ENCODE results near the gene CD300LG. TPM values are rescaled to one million over a fixed set of nuclear protein-coding genes. Genes with fewer than 3 reads are reported as not detected.

The CD300LG gene
- total and polyA plus RNA-seq, 2 experiments from 2014 or later: not detected

- H3K27me3 ChIP-seq: no peaks in the 10 kb centered on the region
- no peak overlapping the region for H3K4me2 ChIP-seq
- no peaks in the 10 kb centered on the region for H4K20me1 ChIP-seq (ENCODE audit: insufficient read depth, poor library complexity, severe bottlenecking)
- 81% methylated on average over 3 of the region's 3 CpGs for WGBS (ENCODE audit: low lambda C conversion rate, missing lambda C conversion rate)
- H3K36me3 ChIP-seq (replicated peaks; ENCODE audit: insufficient read depth, low read depth): no peaks in the 10 kb centered on the region
- no peaks in the 10 kb centered on the region for H3K9me3 ChIP-seq (ENCODE audit: low read depth)
- H3K9me2 ChIP-seq (replicated peaks; ENCODE audit: insufficient read depth): no peaks in the 10 kb centered on the region
- no peak overlapping the region for H2AFZ ChIP-seq
- no peaks in the 10 kb centered on the region for H3K4me1 ChIP-seq (ENCODE audit: insufficient read depth)
- TF ChIP-seq, protein P1, sequence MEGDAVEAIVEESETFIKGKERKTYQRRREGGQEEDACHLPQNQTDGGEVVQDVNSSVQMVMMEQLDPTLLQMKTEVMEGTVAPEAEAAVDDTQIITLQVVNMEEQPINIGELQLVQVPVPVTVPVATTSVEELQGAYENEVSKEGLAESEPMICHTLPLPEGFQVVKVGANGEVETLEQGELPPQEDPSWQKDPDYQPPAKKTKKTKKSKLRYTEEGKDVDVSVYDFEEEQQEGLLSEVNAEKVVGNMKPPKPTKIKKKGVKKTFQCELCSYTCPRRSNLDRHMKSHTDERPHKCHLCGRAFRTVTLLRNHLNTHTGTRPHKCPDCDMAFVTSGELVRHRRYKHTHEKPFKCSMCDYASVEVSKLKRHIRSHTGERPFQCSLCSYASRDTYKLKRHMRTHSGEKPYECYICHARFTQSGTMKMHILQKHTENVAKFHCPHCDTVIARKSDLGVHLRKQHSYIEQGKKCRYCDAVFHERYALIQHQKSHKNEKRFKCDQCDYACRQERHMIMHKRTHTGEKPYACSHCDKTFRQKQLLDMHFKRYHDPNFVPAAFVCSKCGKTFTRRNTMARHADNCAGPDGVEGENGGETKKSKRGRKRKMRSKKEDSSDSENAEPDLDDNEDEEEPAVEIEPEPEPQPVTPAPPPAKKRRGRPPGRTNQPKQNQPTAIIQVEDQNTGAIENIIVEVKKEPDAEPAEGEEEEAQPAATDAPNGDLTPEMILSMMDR (IDR thresholded peaks at IDR 0.05; ENCODE audit: poor library complexity): no peak
- TF ChIP-seq EZH2phosphoT487 (IDR thresholded peaks at IDR 0.05; ENCODE audit: low read depth, severe bottlenecking, unreplicated experiment) (no peak), EZH2 (IDR thresholded peaks at IDR 0.05; ENCODE audit: borderline replicate concordance) (no peak)
- H3K79me2 ChIP-seq: no peaks in the 10 kb centered on the region
- no peak overlapping the region for H3K27ac ChIP-seq
- H3K4me3 ChIP-seq: no peak overlapping the region
- no peak for DNase-seq (ENCODE audit: low spot score)
Observed at GRCh38 chr17:43801844-43802243, 45.1 kb upstream of the CD300LG start.

DNA sequence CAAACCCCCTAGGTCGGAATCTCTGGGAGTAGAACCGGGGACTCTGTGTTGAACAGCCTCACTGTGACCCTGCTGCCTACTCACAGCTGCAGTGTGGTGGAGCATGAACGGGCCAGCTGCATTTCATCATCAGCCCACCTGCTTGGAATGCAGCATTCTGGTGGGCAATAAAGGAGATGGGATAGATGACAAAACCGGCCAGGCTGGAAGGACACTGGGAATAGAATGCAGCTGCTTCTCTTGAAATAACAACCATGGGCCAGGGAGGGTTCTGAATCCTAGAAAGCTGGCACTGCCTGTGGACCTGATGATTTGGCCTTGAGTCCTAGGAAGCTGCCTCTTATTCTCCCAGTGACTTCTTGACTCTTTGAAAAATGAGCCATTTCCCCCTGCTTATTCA is 43.2 kb upstream of the CD300LG start:
- WGBS (ENCODE audit: low lambda C conversion rate, missing lambda C conversion rate): 48% methylated on average over 4 of the region's 4 CpGs
- Histone ChIP-seq H3K4me3 (no peak overlapping the region), H3K36me3 (replicated peaks; ENCODE audit: insufficient read depth, low read depth) (no peaks in the 10 kb centered on the region), H3K27ac (no peak overlapping the region), H4K20me1 (ENCODE audit: insufficient read depth, poor library complexity, severe bottlenecking) (no peaks in the 10 kb centered on the region), H3K9me2 (replicated peaks; ENCODE audit: insufficient read depth) (no peaks in the 10 kb centered on the region), H3K9me3 (ENCODE audit: low read depth) (no peaks in the 10 kb centered on the region), H3K79me2 (no peaks in the 10 kb centered on the region), H3K27me3 (no peaks in the 10 kb centered on the region), H2AFZ (no peak overlapping the region), H3K4me1 (ENCODE audit: insufficient read depth) (no peaks in the 10 kb centered on the region), H3K4me2 (no peak overlapping the region)
- no peak for DNase-seq (ENCODE audit: low spot score)
- TF ChIP-seq, protein P1 (IDR thresholded peaks at IDR 0.05; ENCODE audit: poor library complexity): no peak
- no peak for TF ChIP-seq EZH2 (IDR thresholded peaks at IDR 0.05; ENCODE audit: borderline replicate concordance)
- TF ChIP-seq EZH2phosphoT487 (IDR thresholded peaks at IDR 0.05; ENCODE audit: low read depth, severe bottlenecking, unreplicated experiment): no peak

DNA sequence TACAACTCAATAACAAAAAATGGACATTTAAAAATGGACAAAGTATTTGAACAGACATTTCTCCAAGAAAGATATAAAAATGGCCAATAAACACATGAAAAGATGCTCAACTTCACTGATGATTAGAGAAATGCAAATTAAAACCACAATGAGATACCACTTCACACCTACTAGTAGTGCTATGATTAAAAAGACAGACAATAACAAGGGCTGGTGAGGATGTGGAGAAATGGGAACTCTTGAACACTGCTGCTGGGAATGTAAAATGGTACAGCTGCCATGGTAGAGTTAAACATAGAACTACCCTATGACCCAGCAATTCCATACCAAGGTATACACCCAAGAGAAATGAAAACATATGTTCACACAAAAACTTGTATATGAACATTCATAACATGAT is 41.9 kb upstream of the CD300LG start:
- H3K36me3 ChIP-seq (replicated peaks; ENCODE audit: insufficient read depth, low read depth): no peaks in the 10 kb centered on the region
- no peak for TF ChIP-seq EZH2 (IDR thresholded peaks at IDR 0.05; ENCODE audit: borderline replicate concordance)
- TF ChIP-seq, protein P1 (IDR thresholded peaks at IDR 0.05; ENCODE audit: poor library complexity): no peak
- no peak for TF ChIP-seq EZH2phosphoT487 (IDR thresholded peaks at IDR 0.05; ENCODE audit: low read depth, severe bottlenecking, unreplicated experiment)

DNA sequence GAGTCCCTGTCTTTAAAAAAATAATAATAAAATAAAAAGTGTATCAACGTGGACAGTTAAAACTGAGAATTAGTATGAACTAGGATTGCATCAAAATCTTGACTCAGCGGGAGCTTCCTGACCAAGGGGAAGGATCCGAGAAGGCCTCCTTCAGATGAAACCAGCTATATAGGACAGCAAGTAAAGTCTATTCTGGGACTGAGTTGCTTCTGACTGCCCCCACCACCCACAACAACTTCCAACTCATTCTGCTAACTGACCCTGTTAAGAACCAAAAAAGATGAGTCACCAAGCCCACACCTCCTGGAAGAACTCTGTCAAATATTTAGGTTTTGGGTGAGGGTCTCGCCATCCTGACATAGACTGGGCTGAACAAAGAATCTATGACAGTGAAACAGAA is 38.9 kb upstream of the CD300LG start:
- Histone ChIP-seq H3K4me1 (ENCODE audit: insufficient read depth) (no peaks in the 10 kb centered on the region), H3K27me3 (no peaks in the 10 kb centered on the region), H3K27ac (no peak overlapping the region), H3K4me2 (no peak overlapping the region), H3K4me3 (no peak overlapping the region), H2AFZ (no peak overlapping the region), H3K36me3 (replicated peaks; ENCODE audit: insufficient read depth, low read depth) (no peaks in the 10 kb centered on the region), H3K9me3 (ENCODE audit: low read depth) (no peaks in the 10 kb centered on the region), H3K79me2 (no peaks in the 10 kb centered on the region), H4K20me1 (ENCODE audit: insufficient read depth, poor library complexity, severe bottlenecking) (no peaks in the 10 kb centered on the region), H3K9me2 (replicated peaks; ENCODE audit: insufficient read depth) (no peaks in the 10 kb centered on the region)
- DNase-seq (ENCODE audit: low spot score): no peak
- TF ChIP-seq EZH2phosphoT487 (IDR thresholded peaks at IDR 0.05; ENCODE audit: low read depth, severe bottlenecking, unreplicated experiment): no peak
- no peak for TF ChIP-seq EZH2 (IDR thresholded peaks at IDR 0.05; ENCODE audit: borderline replicate concordance)
- TF ChIP-seq, protein P1 (IDR thresholded peaks at IDR 0.05; ENCODE audit: poor library complexity): no peak
- 94% methylated on average over 4 of the region's 4 CpGs for WGBS (ENCODE audit: low lambda C conversion rate, missing lambda C conversion rate)

More for the DNA sequence above, 41.9 kb upstream of the CD300LG start:
- Histone ChIP-seq H3K4me1 (ENCODE audit: insufficient read depth) (no peaks in the 10 kb centered on the region), H2AFZ (no peak overlapping the region), H3K9me3 (ENCODE audit: low read depth) (no peaks in the 10 kb centered on the region), H3K27me3 (no peaks in the 10 kb centered on the region), H3K4me3 (no peak overlapping the region), H3K79me2 (no peaks in the 10 kb centered on the region), H3K9me2 (replicated peaks; ENCODE audit: insufficient read depth) (no peaks in the 10 kb centered on the region), H3K27ac (no peak overlapping the region), H4K20me1 (ENCODE audit: insufficient read depth, poor library complexity, severe bottlenecking) (no peaks in the 10 kb centered on the region), H3K4me2 (no peak overlapping the region)
- no peak for DNase-seq (ENCODE audit: low spot score)
